Activated T-cell treated with anti-CD3 and anti-CD28 coated beads, Interleukin-2, amount 50 U/mL, for 24 hours (primary cell): ENCODE results near the gene NAA25.
"Not testable (repeated sequence)": the region's sequence is repeated elsewhere in the genome, so short reads cannot be mapped to it uniquely, and the experiment has no call there.

Experiments
- DNase-seq: peaks from one replicate; pipeline ENCODE4 v3.0.0-alpha.2; 2020
- H3K27ac Mint-ChIP-seq: 2 replicates; pipeline ENCODE4 v1.8.0; 2020; ENCODE audit warnings: mild to moderate bottlenecking, mixed read lengths
- H3K27me3 Mint-ChIP-seq: 2 replicates; pipeline ENCODE4 v1.8.0; 2020; ENCODE audit warnings: mixed read lengths
- H3K36me3 Mint-ChIP-seq: 2 replicates; pipeline ENCODE4 v1.8.0; 2020; ENCODE audit warnings: low read depth, mixed read lengths
- H3K4me1 Mint-ChIP-seq: 2 replicates; pipeline ENCODE4 v1.8.0; 2020; ENCODE audit warnings: low read depth, mixed read lengths
- H3K4me3 Mint-ChIP-seq: 2 replicates; pipeline ENCODE4 v1.8.0; 2020; ENCODE audit warnings: mild to moderate bottlenecking, moderate library complexity, mixed read lengths
- H3K9me3 Mint-ChIP-seq: 2 replicates; pipeline ENCODE4 v1.8.0; 2020; ENCODE audit warnings: mixed read lengths

The NAA25 gene

GRCh38 chr12:111997300-111997699 lies 111.3 kb downstream of the NAA25 start:
- H3K4me1 Mint-ChIP-seq, result peaks cover 84% of the 10 kb centered on the region
- no peaks in the 10 kb centered on the region for H3K9me3 Mint-ChIP-seq
- H3K27ac Mint-ChIP-seq, result peak overlapping the region; percentile 14
- no peak overlapping the region for H3K4me3 Mint-ChIP-seq
- DNase-seq, result no peak
- peaks cover 2% of the 10 kb centered on the region for H3K36me3 Mint-ChIP-seq
- no peaks in the 10 kb centered on the region for H3K27me3 Mint-ChIP-seq

GRCh38 chr12:111995782-111996480 lies 112.7 kb downstream of the NAA25 start:
- no peak overlapping the region for H3K4me3 Mint-ChIP-seq
- H3K9me3 Mint-ChIP-seq, result no peaks in the 10 kb centered on the region
- no peak for DNase-seq
- H3K27ac Mint-ChIP-seq, result peak overlapping the region; percentile 27
- H3K4me1 Mint-ChIP-seq, result peaks cover 80% of the 10 kb centered on the region
- H3K36me3 Mint-ChIP-seq, result peaks cover 2% of the 10 kb centered on the region
- H3K27me3 Mint-ChIP-seq, result no peaks in the 10 kb centered on the region

DNA sequence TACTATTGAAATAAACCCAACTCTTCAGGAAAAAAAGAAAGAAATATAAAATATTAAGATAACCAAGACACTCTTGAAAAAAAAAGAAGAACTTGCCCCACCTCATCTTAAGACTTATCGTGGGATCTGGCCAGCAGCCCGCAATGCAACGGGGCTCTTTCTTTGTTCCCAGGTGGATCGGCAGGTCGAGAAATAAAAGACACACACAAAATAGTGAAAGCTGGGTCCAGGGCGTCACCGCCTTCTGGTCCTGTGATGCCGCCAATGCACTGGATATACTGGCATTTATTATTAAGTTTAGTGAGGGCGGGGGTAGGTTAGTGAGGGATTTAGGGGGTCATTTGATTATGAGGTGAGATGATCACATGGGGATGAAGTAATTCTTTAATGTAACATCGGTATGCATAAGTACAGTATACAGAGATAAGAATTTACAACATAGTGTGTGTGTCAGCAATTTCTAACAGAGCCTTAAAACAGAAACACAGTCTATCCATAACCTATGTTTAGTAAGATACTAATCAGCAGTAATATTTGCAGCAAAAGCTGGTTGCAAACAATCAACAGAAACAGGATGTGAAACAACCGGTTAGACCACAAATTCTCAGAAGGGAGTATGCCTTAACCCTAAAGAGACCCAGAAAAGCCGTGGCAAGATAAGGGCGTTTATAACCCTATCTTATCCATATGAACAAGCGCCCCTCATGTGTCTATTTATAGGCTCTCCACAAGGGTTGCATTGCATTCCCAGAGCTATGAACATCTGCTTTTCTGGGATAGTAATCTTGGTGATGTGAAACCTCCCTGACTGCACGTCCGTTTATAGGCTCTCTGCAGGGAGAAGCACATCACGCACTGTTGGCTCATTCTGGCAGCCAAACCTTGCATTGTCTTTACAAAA lies 114.1 kb downstream of the NAA25 start:
- Mint-ChIP-seq H3K4me3 (peak overlapping the region; percentile 80), H3K4me1 (peaks cover 72% of the 10 kb centered on the region), H3K27ac (peak overlapping the region; percentile 78)
- not testable (repeated sequence) for DNase-seq, H3K9me3 Mint-ChIP-seq, H3K27me3 Mint-ChIP-seq, H3K36me3 Mint-ChIP-seq

- Mint-ChIP-seq H3K27me3 (no peaks in the 10 kb centered on the region), H3K9me3 (no peaks in the 10 kb centered on the region), H3K4me3 (peak overlapping the region; percentile 80), H3K36me3 (peaks cover 7% of the 10 kb centered on the region), H3K27ac (peak overlapping the region; percentile 48), H3K4me1 (peaks cover 71% of the 10 kb centered on the region)
- no peak for DNase-seq
Observed at GRCh38 chr12:111993292-111994150, 115.1 kb downstream of the NAA25 start.

GRCh38 chr12:111992464-111992863 lies 116.1 kb downstream of the NAA25 start:
- Mint-ChIP-seq H3K36me3 (peaks cover 7% of the 10 kb centered on the region), H3K27ac (peak overlapping the region; percentile 42), H3K4me1 (peaks cover 68% of the 10 kb centered on the region), H3K27me3 (no peaks in the 10 kb centered on the region), H3K9me3 (no peaks in the 10 kb centered on the region), H3K4me3 (peak overlapping the region; percentile 1)
- no peak for DNase-seq

GRCh38 chr12:111991946-111992345 lies 116.6 kb downstream of the NAA25 start:
- H3K27me3 Mint-ChIP-seq, result no peaks in the 10 kb centered on the region
- no peak for DNase-seq
- peaks cover 7% of the 10 kb centered on the region for H3K36me3 Mint-ChIP-seq
- no peaks in the 10 kb centered on the region for H3K9me3 Mint-ChIP-seq
- H3K27ac Mint-ChIP-seq, result peak overlapping the region; percentile 42
- peak overlapping the region; percentile 1 for H3K4me3 Mint-ChIP-seq
- H3K4me1 Mint-ChIP-seq, result peaks cover 64% of the 10 kb centered on the region

DNA sequence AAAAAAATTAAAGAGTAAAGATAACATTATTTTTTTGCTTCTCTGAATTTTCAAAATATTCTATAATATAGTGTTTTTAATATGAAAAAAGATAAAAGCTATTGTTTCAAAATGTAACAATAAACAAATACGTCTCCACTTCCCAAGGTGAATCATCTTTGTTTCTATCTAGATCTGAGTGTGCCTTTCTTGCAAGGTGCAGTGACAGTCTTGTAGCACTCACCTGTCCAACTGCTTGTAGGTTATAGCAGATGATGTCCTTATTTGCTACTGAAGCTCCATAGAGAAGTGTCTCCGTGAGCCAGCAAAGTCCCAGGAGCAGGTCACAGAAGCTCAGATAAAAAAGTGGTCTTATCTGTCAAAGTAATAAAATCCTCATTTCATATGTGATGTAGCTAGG lies 117.0 kb downstream of the NAA25 start:
- Mint-ChIP-seq H3K27me3 (no peaks in the 10 kb centered on the region), H3K9me3 (no peaks in the 10 kb centered on the region), H3K4me3 (peak overlapping the region; percentile 1), H3K36me3 (peaks cover 7% of the 10 kb centered on the region), H3K4me1 (peaks cover 60% of the 10 kb centered on the region), H3K27ac (peak overlapping the region; percentile 42)
- DNase-seq, result no peak

GRCh38 chr12:111984820-111985219 lies 123.8 kb downstream of the NAA25 start:
- DNase-seq, result no peak
- H3K9me3 Mint-ChIP-seq, result no peaks in the 10 kb centered on the region
- no peak overlapping the region for H3K4me3 Mint-ChIP-seq
- H3K36me3 Mint-ChIP-seq, result peaks cover 3% of the 10 kb centered on the region
- H3K27me3 Mint-ChIP-seq, result no peaks in the 10 kb centered on the region
- no peak overlapping the region for H3K27ac Mint-ChIP-seq
- peaks cover 24% of the 10 kb centered on the region for H3K4me1 Mint-ChIP-seq

DNA sequence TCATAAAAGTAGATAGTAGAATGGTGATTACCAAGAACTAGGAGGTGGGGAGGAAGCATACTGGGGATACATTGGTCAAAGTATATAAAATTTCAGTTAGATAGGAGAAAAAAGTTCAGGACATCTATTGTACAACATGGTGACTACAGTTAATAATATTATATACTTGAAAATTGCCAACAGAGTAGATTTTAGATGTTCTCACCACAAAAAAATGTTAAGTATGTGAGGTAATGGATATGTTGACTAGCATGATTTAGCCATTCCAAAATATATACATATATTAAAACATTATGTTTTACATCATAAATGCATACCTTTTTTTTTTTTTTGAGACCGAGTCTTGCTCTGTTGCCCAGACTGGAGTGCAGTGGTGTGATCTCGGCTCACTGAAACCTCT lies 126.6 kb downstream of the NAA25 start:
- no peak overlapping the region for H3K4me3 Mint-ChIP-seq

DNA sequence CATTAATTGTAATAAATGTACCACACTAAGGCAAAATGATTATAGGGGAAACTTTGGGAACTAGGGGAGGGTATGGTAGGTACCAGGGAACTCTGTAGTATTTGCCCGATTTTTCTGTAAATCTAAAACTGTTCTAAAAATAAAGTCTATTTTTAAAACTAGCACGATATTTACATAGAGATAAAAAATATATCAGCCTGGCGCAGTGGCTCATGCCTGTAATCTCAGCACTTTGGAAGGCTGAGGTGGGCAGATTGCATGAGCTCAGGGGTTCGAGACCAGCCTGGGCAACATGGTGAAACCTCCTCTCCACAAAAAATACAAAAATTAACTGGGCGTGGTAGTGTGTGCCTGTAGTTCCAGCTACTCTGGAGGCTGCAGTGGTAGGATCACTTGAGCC lies 128.0 kb downstream of the NAA25 start:
- Mint-ChIP-seq H3K4me1 (peaks cover 34% of the 10 kb centered on the region), H3K4me3 (no peak overlapping the region), H3K27me3 (no peaks in the 10 kb centered on the region), H3K27ac (no peak overlapping the region), H3K36me3 (peaks cover 3% of the 10 kb centered on the region), H3K9me3 (no peaks in the 10 kb centered on the region)
- DNase-seq, result no peak

More for the DNA sequence above, 126.6 kb downstream of the NAA25 start:
- H3K4me1 Mint-ChIP-seq, result peaks cover 26% of the 10 kb centered on the region
- peaks cover 3% of the 10 kb centered on the region for H3K36me3 Mint-ChIP-seq
- no peaks in the 10 kb centered on the region for H3K9me3 Mint-ChIP-seq
- no peak overlapping the region for H3K27ac Mint-ChIP-seq
- DNase-seq, result no peak
- no peaks in the 10 kb centered on the region for H3K27me3 Mint-ChIP-seq

DNA sequence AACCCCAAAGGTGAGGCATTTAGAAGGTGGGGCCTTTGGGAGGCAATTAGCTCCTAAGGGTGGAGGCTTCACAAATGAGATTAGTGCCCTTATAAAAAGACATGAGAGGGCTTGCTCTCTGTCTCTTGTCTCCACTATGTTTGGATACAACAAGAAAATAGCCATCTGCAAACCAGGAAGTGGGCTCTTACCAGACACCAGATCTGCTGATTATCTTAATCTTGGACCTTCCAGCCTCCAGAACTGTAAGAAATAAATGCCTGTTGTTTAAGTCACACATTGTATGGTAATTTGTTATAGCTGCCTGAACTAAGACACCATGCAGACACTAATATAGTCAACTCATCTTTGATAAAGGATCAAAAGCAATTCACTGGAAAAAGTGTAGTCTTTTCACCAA lies 130.0 kb downstream of the NAA25 start:
- Mint-ChIP-seq H3K27ac (peak overlapping the region; percentile 14), H3K4me3 (no peak overlapping the region)
- no peak for DNase-seq

GRCh38 chr12:111976860-111977259 lies 131.7 kb downstream of the NAA25 start:
- Mint-ChIP-seq H3K36me3 (peaks cover 9% of the 10 kb centered on the region), H3K27ac (peak overlapping the region; percentile 31), H3K4me1 (peaks cover 30% of the 10 kb centered on the region), H3K4me3 (no peak overlapping the region), H3K9me3 (no peaks in the 10 kb centered on the region), H3K27me3 (no peaks in the 10 kb centered on the region)
- no peak for DNase-seq

More for the DNA sequence above, 130.0 kb downstream of the NAA25 start:
- Mint-ChIP-seq H3K36me3 (peaks cover 3% of the 10 kb centered on the region), H3K9me3 (no peaks in the 10 kb centered on the region), H3K27me3 (no peaks in the 10 kb centered on the region), H3K4me1 (peaks cover 34% of the 10 kb centered on the region)
